ENCODE results near the gene AP4S1. TPM values are rescaled to one million over a fixed set of nuclear protein-coding genes. Genes with fewer than 3 reads are reported as not detected.
"Not testable (repeated sequence)": the region's sequence is repeated elsewhere in the genome, so short reads cannot be mapped to it uniquely, and the experiment has no call there.

The AP4S1 gene, protein sequence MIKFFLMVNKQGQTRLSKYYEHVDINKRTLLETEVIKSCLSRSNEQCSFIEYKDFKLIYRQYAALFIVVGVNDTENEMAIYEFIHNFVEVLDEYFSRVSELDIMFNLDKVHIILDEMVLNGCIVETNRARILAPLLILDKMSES
- 2.1 and 2.4 TPM in 2 replicates for total RNA-seq (2014; rRNA removed; shearing (Covaris generic))

DNA sequence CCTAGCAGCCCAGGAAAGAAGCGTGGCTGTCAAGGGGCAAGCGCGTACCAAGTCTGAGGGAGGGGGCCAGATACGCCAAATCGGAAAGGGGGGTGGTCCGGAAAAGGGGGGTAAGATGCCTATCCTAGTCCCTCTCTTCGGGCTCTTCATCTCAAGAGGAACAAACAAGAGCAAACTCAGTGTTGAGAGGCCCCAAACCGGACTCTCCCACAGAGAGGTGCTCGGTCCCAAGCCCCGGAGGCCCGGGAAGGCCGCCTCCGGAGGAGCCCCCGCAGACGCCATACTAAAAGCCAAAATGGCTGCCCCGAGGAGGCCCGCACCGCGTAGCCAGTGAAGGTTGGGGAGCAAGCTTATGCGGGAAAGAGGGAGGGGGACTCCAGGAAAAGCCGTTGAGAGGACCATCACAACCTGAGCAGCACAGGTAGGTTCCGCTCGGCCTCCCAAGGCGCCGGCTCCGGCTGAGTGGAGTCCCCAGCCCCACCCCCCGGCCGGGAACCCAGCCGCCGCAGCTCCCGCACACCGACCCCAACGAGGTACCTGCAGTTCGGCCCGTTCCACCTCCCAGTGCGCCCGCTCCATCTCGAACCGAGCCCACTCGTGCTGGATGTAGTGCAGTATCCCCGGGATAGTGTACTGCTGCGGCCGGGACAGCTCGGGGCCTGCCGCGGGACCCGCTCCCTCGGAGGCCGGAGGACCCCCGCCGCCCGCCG lies at the start of gene AP4S1:
TSS of gene AP4S1 (plus strand) at position 283 of the 710 bp plus-strand sequence. CDS start 40,548 bp downstream, outside the sequence.
- DNase-seq (ENCODE audit: low spot score), result peak; percentile 36

DNA sequence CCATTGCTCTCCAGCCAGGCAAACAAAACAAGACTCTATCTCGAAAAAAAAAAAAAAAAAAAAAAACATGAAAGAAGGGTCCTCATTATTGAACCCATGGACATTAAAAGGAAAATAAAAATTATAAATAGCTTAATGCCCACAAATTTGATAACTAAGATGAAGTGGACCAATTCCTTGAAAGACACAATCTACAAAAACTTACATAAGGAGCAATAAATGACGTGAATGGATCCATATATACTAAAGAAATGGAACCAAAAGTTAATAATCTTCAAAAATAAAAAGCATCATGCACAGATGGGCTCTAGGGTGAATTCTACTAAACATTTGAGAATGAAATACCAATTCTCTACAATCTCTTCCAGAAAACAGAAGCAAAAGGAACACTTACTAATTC lies 47.7 kb upstream of the AP4S1 start:
- no peak for DNase-seq (ENCODE audit: low spot score)

DNA sequence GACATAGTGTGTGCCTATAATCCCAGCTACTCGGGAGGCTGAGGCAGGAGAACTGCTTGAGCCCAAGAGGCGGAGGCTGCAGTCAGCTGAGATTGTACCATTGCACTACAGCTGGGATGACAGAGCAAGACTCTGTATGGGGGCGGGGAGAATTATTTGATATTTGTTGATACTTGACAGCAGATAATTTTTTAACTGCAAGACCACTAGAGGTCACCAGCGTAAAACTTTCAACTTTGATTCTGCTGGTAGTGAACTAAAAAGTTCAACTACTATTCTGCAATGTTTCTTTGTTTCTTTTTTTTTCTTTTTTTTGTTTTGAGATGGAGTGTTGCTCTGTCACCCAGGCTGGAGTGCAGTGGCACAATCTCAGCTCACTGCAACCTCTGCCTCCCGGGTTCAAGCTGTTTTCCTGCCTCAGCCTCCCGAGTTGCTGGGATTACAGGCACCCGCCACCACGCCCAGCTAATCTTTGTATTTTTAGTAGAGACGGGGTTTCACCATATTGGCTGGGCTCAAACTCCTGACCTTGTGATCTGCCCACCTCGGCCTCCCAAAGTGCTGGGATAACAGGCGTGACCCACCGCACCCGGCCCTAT lies 45.2 kb upstream of the AP4S1 start:
- peak; percentile 69 for DNase-seq (ENCODE audit: low spot score)

DNA sequence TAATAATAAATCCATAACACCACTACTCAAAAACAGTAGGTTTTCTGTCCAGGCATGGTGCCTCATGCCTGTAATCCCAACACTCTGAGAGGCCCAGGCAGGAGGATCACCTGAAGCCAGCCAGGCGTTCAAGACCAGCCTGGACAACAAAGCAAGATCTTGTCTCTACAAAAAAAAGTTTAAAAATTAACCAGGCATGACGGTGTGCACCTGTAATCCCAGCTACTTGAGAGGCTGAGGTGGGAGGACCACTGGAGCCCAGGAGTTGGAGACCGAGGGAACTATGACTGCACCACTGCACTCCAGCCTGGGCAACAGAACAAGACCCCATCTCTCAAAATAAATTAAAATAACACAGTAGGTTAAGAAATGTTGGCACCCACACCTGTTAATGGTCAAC lies 44.5 kb upstream of the AP4S1 start:
- DNase-seq (ENCODE audit: low spot score), result no peak

DNA sequence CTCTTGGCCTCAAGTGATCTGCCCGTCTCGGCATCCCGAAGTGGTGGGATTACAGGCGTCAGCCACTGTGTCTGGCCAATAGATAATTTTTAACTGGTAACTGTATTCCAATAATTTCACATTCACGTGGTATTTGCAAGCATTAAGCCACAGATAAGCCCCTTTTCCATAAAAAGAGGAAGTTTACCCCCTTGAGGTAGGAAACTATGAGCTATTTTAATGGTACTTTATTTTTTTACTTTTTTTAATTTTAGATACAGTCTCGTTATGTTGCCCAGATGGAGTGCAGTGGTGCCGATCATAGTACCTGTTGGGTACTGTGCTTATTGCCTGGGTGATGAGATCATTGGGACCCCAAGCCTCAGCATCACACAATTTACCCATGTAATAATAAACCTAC lies 42.9 kb upstream of the AP4S1 start:
- DNase-seq (ENCODE audit: low spot score), result no peak

DNA sequence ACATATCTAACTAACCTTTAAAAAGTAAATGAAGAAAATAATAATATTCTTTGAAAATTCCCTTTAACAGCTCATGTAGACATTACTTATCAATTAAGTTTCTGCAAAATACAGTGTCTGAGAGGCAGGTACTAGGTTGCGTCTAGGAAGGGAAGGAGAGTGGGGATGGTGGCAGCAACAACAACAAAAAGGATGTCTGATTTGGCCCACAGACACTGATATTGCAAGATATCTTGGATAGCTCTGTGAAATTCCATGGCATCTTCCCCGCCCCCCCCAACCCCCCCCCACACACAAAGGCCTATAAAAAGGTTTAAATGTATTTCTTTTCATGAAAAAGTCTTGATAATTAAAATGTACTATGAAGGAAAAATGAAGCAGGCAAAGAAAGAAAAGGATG lies 41.6 kb upstream of the AP4S1 start:
- DNase-seq (ENCODE audit: low spot score), result no peak

DNA sequence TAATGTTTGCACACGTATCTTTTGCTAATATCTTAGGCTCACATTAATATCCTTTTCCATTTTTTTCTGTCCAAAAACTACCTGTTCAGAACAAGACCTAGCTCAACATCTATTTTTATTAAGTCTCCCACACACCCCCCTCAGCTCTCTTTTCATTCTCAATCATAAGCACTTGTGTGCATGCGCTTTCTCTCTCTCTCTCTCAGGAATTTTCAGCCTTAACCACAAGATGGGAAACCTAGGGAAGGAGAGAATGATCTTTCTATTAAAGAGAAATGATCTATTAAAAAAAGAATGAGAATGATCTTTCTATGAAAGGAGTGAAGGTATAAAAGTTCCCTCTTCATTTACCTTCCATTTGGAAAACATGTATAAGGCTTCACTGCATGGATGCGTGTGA lies 39.7 kb upstream of the AP4S1 start:
- no peak for DNase-seq (ENCODE audit: low spot score)

DNA sequence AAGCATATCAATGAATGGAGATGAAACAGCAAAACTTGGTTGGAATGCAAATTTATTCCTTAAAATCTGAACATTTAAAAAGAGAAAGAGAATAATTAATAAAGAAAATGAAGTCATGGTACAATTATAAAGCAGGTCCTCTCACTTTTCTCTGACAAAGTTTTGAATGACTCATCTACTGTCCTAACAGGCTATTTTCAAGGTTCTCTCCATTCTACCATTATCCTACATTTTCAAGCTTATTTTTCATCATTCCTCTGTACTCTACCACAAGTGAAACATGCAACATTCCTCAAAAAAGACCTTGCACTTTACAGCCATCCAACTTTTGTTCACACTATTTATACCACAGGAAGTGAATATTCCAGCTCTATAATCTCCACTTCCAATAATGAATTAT lies 36.9 kb upstream of the AP4S1 start:
- DNase-seq (ENCODE audit: low spot score), result no peak

DNA sequence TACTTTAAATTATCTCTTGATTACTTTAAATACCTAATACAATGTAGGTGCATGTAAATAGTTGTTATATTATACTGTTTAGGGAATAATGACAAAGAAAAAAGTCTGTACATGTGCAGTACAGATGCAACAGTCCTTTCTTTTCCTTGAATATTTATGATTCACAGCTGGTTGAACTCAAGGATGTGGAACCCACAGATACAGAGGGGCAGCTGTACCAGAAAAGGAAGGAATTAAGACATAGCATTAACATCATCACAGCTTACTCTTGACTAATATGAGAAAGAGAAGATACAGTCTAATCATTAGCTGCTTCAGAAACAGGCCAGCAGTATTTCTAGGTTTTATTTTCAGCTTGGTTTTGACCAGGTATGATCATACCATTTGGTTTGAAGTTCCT lies 34.7 kb upstream of the AP4S1 start:
- no peak for DNase-seq (ENCODE audit: low spot score)

DNA sequence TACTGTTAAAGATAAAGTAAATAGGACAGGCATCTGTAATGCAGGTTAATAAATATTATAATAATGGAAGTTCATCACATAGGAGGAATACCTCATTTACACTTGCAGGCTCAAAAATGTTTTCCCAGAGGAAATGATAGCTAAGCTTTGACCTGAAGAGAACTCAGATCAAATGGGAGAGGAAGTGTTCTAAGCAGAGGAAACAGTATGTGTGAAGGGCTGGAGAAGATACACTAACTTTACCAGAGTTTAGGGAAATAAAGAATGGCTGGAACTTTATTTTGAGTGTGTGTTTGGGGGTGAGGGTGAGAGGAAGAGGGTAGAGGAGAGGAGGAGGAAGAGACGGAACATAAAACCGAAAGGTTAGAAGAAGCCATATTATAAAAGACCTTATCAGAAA lies 34.0 kb upstream of the AP4S1 start:
- DNase-seq (ENCODE audit: low spot score), result no peak

DNA sequence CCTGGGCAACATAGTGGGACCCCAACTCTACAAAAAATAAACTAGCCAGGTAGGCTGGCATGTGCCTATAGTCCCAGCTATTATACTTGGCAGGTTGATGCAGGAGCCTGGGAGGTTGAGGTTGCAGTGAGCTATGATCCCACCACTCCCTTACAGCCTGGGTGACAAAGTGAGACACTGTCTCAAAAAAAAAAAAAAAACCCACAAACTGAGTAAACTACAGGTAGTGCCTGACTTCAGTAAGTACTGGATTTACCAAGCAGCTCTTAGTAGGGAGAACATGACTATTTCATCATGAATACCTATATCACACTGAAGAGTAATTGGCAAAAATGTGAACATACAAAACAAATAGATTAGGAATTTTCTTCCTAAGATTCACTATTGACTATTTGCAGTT lies 32.4 kb upstream of the AP4S1 start:
- DNase-seq (ENCODE audit: low spot score), result no peak

DNA sequence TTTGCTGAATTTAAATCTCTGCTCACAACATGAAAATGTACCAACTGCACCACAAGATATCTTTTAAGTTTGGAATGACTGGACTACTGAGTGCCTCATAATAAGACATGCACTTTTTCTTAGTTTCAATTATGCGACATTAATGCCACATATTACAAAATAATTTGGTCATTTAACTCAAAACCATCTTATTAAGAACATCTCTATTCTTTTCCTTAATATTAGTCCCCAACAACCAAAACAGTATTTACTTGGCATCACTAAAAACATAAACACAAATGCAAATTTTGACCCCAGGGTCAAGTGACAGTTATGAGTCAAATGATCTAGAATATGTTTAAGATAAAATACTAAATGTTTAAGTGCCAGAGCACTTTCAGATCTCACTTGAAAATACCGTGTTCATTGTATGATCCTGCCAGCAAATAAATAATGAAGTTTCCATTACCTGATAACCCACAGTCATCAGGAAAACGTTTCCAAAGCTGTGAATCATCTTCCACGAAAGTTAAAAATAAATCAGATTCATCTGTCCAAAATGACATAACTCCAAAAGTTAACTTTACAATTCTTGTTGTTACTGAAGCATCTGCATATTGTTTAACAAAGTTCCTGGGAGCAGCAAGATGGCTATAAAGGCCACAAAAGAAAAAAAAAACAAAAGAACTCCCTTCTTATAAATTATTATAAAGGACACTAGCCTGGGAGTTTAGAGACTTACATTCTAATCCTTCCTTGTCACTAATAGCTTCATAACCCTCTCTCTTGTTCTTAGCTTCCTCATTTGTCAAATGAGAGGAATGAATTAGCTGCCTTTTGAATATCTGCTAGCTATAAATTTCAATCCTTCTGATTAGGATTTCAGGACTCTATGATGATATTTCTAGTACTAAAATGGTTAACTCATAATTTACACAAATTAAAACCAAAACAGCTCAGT lies 30.5 kb upstream of the AP4S1 start:
- DNase-seq (ENCODE audit: low spot score), result no peak

DNA sequence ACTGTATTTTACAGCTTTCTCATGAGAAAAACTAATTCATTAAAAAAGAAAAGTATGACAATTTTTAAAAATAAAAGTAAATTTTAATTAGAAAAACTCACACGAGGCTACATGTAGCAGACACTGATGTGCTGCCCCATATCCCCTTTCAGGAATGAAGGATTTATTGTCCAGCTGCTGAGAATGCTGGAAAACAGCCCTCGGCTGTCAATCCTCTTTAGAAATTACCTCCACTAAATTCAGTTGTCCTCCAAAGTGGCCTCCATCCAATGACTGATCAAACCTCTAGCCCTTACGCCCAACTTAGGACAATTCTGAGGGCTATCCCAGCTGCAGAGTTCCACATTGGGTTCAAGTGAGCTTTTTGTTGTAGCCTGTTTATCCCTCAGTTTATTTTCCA lies 29.8 kb upstream of the AP4S1 start:
- no peak for DNase-seq (ENCODE audit: low spot score)

DNA sequence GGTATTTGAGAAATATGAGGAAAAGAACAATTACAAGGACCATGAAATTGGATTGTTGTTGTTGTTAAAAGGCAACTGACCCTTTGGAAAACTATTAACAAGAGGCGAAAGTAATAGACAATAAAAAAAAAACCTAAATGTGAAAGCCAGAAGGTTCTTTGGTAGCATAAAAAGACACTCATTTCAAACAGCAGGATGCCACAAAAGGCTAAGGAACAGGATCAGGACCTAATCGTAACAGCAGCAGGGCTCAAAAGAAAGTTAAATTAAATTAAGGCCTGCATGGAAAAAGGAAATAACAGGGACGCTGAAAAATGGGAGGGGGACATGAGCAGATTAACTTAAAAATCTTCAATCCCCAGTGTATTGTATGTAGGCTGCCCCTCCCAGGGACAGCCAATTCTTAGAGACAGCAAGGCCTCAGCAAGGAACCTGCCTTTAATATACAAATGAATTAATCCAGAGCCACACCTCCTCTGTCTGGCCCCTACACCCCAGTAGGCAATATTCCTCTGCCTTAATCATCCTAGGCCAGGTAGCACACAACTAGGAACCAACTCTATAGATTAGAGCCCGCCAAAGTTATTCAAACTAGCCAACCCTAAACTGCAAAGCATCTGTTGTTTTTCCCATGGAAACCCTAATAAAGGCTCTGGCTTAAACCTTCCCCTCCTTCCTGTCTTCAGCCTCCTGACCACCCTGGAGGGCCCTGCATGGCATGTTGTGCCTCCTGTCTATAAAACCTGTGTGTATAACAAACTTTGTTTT lies 28.4 kb upstream of the AP4S1 start:
- DNase-seq (ENCODE audit: low spot score), result no peak

DNA sequence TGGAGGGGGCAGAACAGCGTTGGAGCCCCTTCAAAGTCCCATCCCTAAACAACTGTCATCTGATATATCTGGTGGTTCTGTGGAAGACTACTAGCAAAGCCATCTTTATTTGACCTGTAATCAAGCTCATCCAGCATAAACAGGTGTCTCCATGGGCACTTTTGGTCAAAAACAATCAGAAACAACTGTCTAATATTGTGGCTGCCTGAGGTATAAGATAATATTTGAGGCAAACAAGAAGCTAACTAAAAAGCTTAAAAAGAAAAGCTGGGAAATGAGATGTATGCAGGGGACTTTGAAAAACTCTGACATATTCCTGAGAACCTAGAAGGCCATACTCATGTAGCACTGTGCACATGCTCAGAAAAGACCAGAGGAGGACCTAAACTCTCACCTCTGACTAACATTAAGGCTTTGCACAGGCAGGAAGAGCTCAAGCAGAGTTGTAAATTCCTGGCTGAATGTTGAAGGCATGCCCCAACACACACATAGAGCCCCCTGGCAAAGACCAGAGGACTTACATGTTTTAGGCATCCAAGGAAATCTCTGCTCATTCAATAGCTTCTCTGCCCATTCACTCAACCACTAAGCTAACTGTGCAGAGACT lies 27.2 kb upstream of the AP4S1 start:
- DNase-seq (ENCODE audit: low spot score), result no peak

DNA sequence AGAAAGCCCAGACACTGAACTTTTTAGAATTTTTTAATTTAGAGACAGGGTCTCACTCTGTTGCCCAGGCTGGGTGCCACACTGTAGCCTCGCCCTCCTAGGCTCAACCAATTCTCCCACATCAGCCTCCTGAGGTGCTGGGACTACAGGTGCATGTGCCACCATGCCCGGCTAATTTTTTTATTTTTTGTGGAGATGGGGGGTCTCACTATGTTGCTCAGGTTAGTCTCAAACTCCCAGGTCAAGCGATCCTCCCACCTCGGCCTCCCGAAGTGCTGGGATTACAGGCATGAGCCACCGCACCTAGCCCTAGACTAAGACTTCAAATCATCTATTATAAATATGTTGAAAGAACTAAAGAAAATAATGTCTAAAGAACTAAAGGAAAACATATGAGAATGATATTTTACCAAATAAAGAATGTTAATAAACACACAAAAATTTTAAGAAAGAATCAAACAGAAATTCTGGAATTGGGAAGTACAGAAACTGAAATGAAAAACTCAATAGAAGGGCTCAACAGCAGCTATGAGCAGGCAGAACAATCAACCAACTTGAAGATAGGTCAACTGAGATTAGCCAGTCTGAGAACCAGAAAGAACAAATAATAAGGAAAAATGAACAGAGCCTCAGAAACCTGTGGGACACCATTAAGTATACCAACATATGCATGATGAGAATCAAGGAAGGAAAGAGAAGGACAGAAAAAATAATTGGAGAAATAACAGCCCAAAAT lies 26.2 kb upstream of the AP4S1 start:
- DNase-seq (ENCODE audit: low spot score), result no peak

DNA sequence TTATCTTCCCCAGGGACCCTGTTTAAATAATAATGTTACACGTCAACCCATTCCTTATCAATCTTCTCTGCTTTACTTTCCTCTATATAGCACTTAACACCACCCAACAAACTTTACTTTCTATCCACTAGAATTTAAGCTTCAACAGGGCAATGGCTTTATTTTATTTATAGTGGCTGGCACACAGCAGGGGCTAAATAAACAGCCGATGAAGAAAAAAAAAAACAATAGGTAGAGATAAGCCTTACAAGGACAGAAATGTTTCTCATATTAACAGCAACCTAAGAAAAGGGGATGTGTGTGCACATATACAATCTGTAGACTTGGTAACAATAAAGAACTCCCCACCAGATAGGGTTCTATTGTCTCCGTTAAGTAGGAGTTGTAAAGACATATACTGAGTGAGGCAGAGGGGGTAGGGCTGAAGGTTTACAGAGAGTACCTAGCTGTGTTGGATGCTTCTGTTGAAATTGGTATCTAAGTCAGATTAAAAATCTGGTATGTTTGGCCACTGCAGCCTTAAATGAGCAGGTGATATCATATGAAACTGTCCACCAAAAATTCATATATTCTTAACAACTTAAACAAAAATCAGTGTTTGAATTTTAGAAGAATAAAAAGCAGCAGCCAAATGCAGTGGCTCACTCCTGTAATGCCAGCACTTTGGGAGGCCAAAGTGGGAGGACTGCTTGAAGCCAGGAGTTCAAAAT lies 24.7 kb upstream of the AP4S1 start:
- DNase-seq (ENCODE audit: low spot score), result no peak

DNA sequence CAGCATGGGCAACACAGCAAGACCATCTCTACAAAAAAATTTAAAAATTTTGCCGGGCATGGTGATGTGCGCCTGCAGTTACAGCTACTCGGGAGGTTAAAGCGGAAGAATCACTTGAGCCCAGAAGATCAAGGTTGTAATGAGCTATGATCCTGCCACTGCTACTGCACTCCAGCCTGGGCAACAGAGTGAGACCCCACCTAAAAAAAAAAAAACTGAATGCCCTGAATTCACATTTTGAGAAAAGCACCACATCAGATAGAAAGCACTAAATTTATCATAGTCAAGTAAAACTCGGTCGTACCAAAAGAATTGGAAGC lies 24.1 kb upstream of the AP4S1 start:
- no peak for DNase-seq (ENCODE audit: low spot score)

DNA sequence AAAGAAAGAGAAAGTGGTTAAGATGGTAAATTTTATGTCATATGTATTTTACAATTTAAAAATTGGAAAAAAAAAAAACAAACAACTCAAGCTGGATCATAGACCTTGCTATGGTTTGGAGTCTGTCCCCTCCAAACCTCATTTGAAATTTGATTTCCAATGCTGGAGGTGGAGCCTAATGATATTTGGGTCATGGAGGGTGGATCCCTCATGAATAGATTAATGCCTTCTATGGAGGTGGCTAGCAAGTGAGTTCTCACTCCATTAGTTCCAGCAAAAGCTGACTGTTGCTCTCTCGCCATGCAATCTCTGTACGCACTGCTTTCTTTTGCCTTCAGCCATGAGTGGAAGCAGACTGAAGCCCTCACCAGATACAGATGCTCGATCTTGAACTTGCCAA lies 22.2 kb upstream of the AP4S1 start:
- DNase-seq (ENCODE audit: low spot score), result no peak

DNA sequence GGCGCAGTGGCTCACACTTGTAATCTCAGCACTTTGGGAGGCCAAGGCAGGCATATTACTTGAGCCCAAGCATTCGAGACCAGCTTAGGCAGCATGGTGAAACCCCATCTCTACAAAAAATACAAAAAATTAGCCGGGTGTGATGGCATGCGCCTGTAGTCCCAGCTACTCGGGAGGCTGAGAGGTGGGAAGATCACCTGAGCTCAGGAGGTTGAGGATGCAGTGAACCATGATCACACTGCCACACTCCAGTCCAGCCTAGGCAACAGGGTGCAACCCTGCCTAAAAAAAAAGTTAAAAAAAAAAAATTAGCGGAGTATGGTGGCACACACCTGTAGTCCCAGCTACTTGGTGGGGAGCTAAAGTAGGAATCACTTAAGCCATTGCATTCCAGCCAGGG lies 21.4 kb upstream of the AP4S1 start:
- not testable (repeated sequence) for DNase-seq (ENCODE audit: low spot score)
